ENCODE results near the gene ZNF664.

DNA sequence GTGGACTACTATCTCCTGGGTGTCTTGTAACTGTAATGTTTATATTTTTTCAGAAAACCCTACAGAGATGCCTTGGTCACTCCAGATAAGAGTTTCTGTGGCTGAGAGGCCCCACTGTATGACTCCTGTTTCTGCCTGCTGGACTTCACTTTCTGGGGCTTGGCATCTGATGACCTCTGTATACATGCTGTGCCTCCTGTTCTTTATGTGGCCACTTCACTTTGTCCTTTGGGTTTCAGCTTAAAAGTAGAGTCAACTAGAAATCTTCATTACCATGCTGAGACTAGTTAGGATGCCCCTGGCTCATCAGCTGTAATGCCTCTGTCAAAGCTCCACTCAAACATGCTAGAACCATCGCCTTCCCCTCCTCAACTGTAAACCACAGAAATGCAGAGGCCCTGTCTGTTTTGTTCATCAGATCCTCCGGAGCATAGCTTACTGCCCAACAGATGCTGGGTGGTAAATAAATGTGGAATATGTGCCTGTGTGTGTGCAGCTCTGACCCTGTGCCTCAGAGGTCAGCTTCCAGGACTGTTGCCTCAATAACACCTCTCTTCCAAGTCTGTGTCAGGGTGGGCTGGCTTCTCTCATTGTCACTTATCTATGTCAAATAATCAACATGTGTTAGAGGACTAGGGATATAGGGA lies 25.5 kb downstream of the ZNF664 start:
- TF ChIP-seq, protein P1, sequence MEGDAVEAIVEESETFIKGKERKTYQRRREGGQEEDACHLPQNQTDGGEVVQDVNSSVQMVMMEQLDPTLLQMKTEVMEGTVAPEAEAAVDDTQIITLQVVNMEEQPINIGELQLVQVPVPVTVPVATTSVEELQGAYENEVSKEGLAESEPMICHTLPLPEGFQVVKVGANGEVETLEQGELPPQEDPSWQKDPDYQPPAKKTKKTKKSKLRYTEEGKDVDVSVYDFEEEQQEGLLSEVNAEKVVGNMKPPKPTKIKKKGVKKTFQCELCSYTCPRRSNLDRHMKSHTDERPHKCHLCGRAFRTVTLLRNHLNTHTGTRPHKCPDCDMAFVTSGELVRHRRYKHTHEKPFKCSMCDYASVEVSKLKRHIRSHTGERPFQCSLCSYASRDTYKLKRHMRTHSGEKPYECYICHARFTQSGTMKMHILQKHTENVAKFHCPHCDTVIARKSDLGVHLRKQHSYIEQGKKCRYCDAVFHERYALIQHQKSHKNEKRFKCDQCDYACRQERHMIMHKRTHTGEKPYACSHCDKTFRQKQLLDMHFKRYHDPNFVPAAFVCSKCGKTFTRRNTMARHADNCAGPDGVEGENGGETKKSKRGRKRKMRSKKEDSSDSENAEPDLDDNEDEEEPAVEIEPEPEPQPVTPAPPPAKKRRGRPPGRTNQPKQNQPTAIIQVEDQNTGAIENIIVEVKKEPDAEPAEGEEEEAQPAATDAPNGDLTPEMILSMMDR (IDR thresholded peaks at IDR 0.05) = no peak
- TF ChIP-seq POLR2AphosphoS5 (IDR thresholded peaks at IDR 0.05) = no peak
- TF ChIP-seq EP300 (IDR thresholded peaks at IDR 0.05) = no peak
- no peak for TF ChIP-seq POLR2A (IDR thresholded peaks at IDR 0.05)
